Fibroblast of skin of scalp (primary cell): ENCODE results near the gene EDC4.

Experiments used
- DNase-seq: peaks from one replicate; pipeline ENCODE4 v3.0.0-alpha.2; 2013

The EDC4 gene

GRCh38 chr16:67878232-67878631, 5.4 kb downstream of the EDC4 start:
- DNase-seq: no peak

GRCh38 chr16:67878846-67879245, 6.0 kb downstream of the EDC4 start:
- DNase-seq: no peak

GRCh38 chr16:67879462-67879861, 6.6 kb downstream of the EDC4 start:
- DNase-seq: no peak

- DNase-seq: no peak
Measured at GRCh38 chr16:67879936-67880335, 7.1 kb downstream of the EDC4 start.

- no peak for DNase-seq
Measured at GRCh38 chr16:67880584-67880983, 7.7 kb downstream of the EDC4 start.

GRCh38 chr16:67881621-67882161, 8.8 kb downstream of the EDC4 start:
- no peak for DNase-seq

GRCh38 chr16:67882374-67883145, 9.7 kb downstream of the EDC4 start:
- DNase-seq: no peak

GRCh38 chr16:67883146-67883871, 10.5 kb downstream of the EDC4 start:
- DNase-seq: no peak

- peak; percentile 24 for DNase-seq
Measured at GRCh38 chr16:67883872-67884261, 11.0 kb downstream of the EDC4 start.

GRCh38 chr16:67884684-67885083, 11.8 kb downstream of the EDC4 start, which contains the start of gene NRN1L:
Gene NRN1L, plus strand, starts transcription at chr16:67884885. Its CDS starts 19 bp downstream, at chr16:67884904.
- DNase-seq: peak; percentile 90

GRCh38 chr16:67885545-67885944, 12.7 kb downstream of the EDC4 start:
- no peak for DNase-seq

- DNase-seq: no peak
Measured at GRCh38 chr16:67885976-67886375, 13.1 kb downstream of the EDC4 start.

GRCh38 chr16:67886387-67886786, 13.5 kb downstream of the EDC4 start:
- DNase-seq: no peak

- DNase-seq: no peak
Measured at GRCh38 chr16:67888331-67888730, 15.5 kb downstream of the EDC4 start.

GRCh38 chr16:67892375-67892774, 19.5 kb downstream of the EDC4 start:
- DNase-seq: no peak

GRCh38 chr16:67892899-67893742, 20.3 kb downstream of the EDC4 start, which contains the start of gene PSKH1:
Gene PSKH1, plus strand, starts transcription at chr16:67893254. Its CDS starts 15,496 bp downstream, at chr16:67908750.
- peak; percentile 97 for DNase-seq

- DNase-seq: no peak
Measured at GRCh38 chr16:67893743-67894399, 21.0 kb downstream of the EDC4 start.

- DNase-seq: no peak
Measured at GRCh38 chr16:67897231-67897630, 24.4 kb downstream of the EDC4 start.

- no peak for DNase-seq
Measured at GRCh38 chr16:67901734-67902133, 28.9 kb downstream of the EDC4 start.

GRCh38 chr16:67902831-67903230, 30.0 kb downstream of the EDC4 start:
- DNase-seq: no peak

GRCh38 chr16:67907397-67908180, 34.7 kb downstream of the EDC4 start:
- no peak for DNase-seq
